ENCODE data around the gene USP6NL. TPM values are rescaled to one million over a fixed set of nuclear protein-coding genes. Genes with fewer than 3 reads are reported as not detected.

Gene USP6NL
- total RNA-seq, 1 experiment from 2014 or later, result 35.6 TPM

DNA sequence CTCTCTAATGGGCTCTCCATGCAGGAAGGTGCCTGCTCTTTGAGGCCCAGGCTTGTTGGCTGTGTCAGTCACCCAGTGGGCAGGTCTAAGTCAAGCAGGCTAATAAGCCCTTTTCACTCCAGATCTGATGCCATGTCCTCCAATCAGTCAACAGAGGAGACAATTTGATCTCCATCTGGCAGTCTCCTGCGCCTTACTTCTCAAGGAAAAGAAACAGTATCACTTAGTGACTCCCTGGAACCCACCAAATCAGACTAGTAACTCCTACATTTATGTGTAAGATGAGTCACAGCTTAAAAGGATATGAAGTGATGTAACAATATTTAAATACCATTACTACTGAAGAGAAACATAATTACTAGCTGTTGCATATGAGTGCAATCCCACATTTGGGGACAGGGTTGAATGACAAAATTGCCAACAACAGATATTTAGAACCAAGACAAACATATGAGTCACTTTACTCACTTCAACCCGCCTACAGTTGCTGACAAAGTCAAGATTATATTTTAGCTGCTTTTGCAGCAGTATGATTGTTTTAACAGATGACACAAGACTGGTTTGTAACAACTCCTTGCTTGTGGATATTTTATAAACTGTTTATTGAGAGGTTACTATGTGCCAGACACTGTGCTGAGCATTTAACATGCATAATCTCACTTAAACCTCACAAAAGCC, 72.1 kb downstream of the USP6NL start:
- CTCF ChIA-PET, result no interaction called here
- Histone ChIP-seq H3K36me3 (ENCODE audit: control insufficient read depth, insufficient read depth, low read length) (no peaks in the 10 kb centered on the region), H3K4me3 (ENCODE audit: low read depth, low read length) (no peak overlapping the region), H3K9me3 (no peaks in the 10 kb centered on the region), H3K4me1 (no peaks in the 10 kb centered on the region), H3K27me3 (replicated peaks; ENCODE audit: control insufficient read depth, insufficient read depth, low read length) (no peaks in the 10 kb centered on the region)
- H3K4me3 Mint-ChIP-seq (ENCODE audit: unreplicated experiment), result no peak overlapping the region
- BruUV-seq (replicated peaks), result no TSS peak
- no peak for DNase-seq
- H3K27me3 Mint-ChIP-seq (ENCODE audit: insufficient read depth, unreplicated experiment), result no peaks in the 10 kb centered on the region
- H3K9me3 Mint-ChIP-seq (ENCODE audit: unreplicated experiment), result no peaks in the 10 kb centered on the region
- no peak overlapping the region for H3K27ac Mint-ChIP-seq (ENCODE audit: unreplicated experiment)
- no peaks in the 10 kb centered on the region for H3K36me3 Mint-ChIP-seq (ENCODE audit: insufficient read depth, unreplicated experiment)
- intact Hi-C loops (cut with micrococcal nuclease; ENCODE audit: unreplicated experiment), result no loop called here
- POLR2A ChIA-PET, result no interaction called here
- TF ChIP-seq CTCF (IDR thresholded peaks at IDR 0.05; ENCODE audit: insufficient read depth in 1 of 2, low read depth in 1 of 2, low read length in 1 of 2, severe bottlenecking in 1 of 2, unreplicated experiment in 1 of 2), result no peak
- H3K4me1 Mint-ChIP-seq (ENCODE audit: low read depth, unreplicated experiment), result peaks cover 8% of the 10 kb centered on the region

- no peak overlapping the region for H3K4me3 ChIP-seq (ENCODE audit: low read depth, low read length)
- no peaks in the 10 kb centered on the region for H3K4me1 ChIP-seq
- Mint-ChIP-seq H3K4me1 (ENCODE audit: low read depth, unreplicated experiment) (peaks cover 13% of the 10 kb centered on the region), H3K27me3 (ENCODE audit: insufficient read depth, unreplicated experiment) (no peaks in the 10 kb centered on the region), H3K27ac (ENCODE audit: unreplicated experiment) (no peak overlapping the region), H3K4me3 (ENCODE audit: unreplicated experiment) (no peak overlapping the region), H3K9me3 (ENCODE audit: unreplicated experiment) (no peaks in the 10 kb centered on the region), H3K36me3 (ENCODE audit: insufficient read depth, unreplicated experiment) (no peaks in the 10 kb centered on the region)
- TF ChIP-seq CTCF (IDR thresholded peaks at IDR 0.05; ENCODE audit: insufficient read depth in 1 of 2, low read depth in 1 of 2, low read length in 1 of 2, severe bottlenecking in 1 of 2, unreplicated experiment in 1 of 2), result no peak
- CTCF ChIA-PET, result no interaction called here
- H3K36me3 ChIP-seq (ENCODE audit: control insufficient read depth, insufficient read depth, low read length), result no peaks in the 10 kb centered on the region
- no peak for DNase-seq
- H3K27me3 ChIP-seq (replicated peaks; ENCODE audit: control insufficient read depth, insufficient read depth, low read length), result no peaks in the 10 kb centered on the region
- no TSS peak for BruUV-seq (replicated peaks)
- intact Hi-C loops (cut with micrococcal nuclease; ENCODE audit: unreplicated experiment), result no loop called here
- POLR2A ChIA-PET, result no interaction called here
- H3K9me3 ChIP-seq, result no peaks in the 10 kb centered on the region
Observed at GRCh38 chr10:11538834-11539190, 72.6 kb downstream of the USP6NL start.

DNA sequence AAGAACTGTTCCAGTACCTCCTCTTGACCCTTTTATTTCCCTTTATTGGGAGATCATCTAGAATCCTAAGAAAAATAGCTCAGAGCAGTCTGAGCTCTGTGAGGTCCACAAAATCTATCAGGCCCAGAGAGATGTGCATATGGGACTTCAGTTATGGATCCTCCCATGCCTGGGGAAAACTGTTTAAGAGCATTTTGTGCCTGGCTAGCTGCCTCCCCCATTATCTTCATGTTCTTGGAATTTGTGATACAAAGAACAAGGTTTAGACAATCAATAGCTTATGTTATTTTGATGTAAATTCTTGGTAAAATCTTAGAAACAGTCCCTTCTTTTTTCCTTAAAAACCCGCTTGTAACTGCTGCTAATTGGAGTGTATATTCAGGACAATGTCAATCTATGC, 75.2 kb downstream of the USP6NL start:
- no peak for TF ChIP-seq CTCF (IDR thresholded peaks at IDR 0.05; ENCODE audit: insufficient read depth in 1 of 2, low read depth in 1 of 2, low read length in 1 of 2, severe bottlenecking in 1 of 2, unreplicated experiment in 1 of 2)
- POLR2A ChIA-PET, result no interaction called here
- peak overlapping the region; percentile 24 for H3K27ac Mint-ChIP-seq (ENCODE audit: unreplicated experiment)
- no peak overlapping the region for H3K4me3 Mint-ChIP-seq (ENCODE audit: unreplicated experiment)
- no peaks in the 10 kb centered on the region for H3K36me3 ChIP-seq (ENCODE audit: control insufficient read depth, insufficient read depth, low read length)
- intact Hi-C loops (cut with micrococcal nuclease; ENCODE audit: unreplicated experiment), result no loop called here
- BruUV-seq (replicated peaks), result no TSS peak
- H3K36me3 Mint-ChIP-seq (ENCODE audit: insufficient read depth, unreplicated experiment), result no peaks in the 10 kb centered on the region
- DNase-seq, result no peak
- CTCF ChIA-PET, result no interaction called here
- no peaks in the 10 kb centered on the region for H3K9me3 ChIP-seq
- H3K4me3 ChIP-seq (ENCODE audit: low read depth, low read length), result no peak overlapping the region
- no peaks in the 10 kb centered on the region for H3K9me3 Mint-ChIP-seq (ENCODE audit: unreplicated experiment)
- H3K4me1 ChIP-seq, result no peaks in the 10 kb centered on the region
- H3K27me3 ChIP-seq (replicated peaks; ENCODE audit: control insufficient read depth, insufficient read depth, low read length), result no peaks in the 10 kb centered on the region
- H3K27me3 Mint-ChIP-seq (ENCODE audit: insufficient read depth, unreplicated experiment), result no peaks in the 10 kb centered on the region
- H3K4me1 Mint-ChIP-seq (ENCODE audit: low read depth, unreplicated experiment), result peaks cover 23% of the 10 kb centered on the region

Measured in Caco-2 (cell line).